ENCODE measurements around the gene DSCAML1.

DNA sequence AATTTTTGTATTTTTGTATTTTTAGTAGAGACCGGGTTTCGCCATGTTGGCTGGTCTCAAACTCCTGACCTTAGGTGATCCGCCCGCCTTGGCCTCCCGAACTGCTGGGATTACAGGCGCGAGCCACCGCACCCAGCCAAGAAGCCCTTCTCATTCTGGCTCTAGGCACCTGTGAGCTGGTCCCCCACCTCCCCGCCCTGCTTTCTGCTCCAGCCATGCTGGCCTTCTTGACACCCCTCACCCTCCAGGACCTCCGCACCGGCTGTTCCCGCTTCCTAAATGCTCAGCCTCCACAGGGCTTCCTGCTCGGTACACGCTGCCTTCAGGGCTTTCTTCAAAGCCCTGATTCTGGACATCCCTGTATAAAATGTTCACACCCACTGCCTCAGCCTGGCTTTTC, 33.1 kb upstream of the DSCAML1 start:
- TF ChIP-seq, protein P1, sequence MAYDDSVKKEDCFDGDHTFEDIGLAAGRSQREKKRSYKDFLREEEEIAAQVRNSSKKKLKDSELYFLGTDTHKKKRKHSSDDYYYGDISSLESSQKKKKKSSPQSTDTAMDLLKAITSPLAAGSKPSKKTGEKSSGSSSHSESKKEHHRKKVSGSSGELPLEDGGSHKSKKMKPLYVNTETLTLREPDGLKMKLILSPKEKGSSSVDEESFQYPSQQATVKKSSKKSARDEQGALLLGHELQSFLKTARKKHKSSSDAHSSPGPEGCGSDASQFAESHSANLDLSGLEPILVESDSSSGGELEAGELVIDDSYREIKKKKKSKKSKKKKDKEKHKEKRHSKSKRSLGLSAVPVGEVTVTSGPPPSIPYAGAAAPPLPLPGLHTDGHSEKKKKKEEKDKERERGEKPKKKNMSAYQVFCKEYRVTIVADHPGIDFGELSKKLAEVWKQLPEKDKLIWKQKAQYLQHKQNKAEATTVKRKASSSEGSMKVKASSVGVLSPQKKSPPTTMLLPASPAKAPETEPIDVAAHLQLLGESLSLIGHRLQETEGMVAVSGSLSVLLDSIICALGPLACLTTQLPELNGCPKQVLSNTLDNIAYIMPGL (CRISPR knock-in tag; IDR thresholded peaks at IDR 0.05) = no peak
- TF ChIP-seq, protein P2, sequence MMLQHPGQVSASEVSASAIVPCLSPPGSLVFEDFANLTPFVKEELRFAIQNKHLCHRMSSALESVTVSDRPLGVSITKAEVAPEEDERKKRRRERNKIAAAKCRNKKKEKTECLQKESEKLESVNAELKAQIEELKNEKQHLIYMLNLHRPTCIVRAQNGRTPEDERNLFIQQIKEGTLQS (CRISPR knock-in tag; conservative IDR thresholded peaks at IDR 0.05) = no peak
- TF ChIP-seq, protein P3, sequence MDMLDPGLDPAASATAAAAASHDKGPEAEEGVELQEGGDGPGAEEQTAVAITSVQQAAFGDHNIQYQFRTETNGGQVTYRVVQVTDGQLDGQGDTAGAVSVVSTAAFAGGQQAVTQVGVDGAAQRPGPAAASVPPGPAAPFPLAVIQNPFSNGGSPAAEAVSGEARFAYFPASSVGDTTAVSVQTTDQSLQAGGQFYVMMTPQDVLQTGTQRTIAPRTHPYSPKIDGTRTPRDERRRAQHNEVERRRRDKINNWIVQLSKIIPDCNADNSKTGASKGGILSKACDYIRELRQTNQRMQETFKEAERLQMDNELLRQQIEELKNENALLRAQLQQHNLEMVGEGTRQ (CRISPR knock-in tag; IDR thresholded peaks at IDR 0.05) = no peak
- TF ChIP-seq, protein P4, sequence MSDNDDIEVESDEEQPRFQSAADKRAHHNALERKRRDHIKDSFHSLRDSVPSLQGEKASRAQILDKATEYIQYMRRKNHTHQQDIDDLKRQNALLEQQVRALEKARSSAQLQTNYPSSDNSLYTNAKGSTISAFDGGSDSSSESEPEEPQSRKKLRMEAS (CRISPR knock-in tag; IDR thresholded peaks at IDR 0.05) = no peak
- TF ChIP-seq RELA (CRISPR knock-in tag; IDR thresholded peaks at IDR 0.05; ENCODE audit: borderline replicate concordance) = no peak
- TF ChIP-seq, protein P5, sequence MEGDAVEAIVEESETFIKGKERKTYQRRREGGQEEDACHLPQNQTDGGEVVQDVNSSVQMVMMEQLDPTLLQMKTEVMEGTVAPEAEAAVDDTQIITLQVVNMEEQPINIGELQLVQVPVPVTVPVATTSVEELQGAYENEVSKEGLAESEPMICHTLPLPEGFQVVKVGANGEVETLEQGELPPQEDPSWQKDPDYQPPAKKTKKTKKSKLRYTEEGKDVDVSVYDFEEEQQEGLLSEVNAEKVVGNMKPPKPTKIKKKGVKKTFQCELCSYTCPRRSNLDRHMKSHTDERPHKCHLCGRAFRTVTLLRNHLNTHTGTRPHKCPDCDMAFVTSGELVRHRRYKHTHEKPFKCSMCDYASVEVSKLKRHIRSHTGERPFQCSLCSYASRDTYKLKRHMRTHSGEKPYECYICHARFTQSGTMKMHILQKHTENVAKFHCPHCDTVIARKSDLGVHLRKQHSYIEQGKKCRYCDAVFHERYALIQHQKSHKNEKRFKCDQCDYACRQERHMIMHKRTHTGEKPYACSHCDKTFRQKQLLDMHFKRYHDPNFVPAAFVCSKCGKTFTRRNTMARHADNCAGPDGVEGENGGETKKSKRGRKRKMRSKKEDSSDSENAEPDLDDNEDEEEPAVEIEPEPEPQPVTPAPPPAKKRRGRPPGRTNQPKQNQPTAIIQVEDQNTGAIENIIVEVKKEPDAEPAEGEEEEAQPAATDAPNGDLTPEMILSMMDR (IDR thresholded peaks at IDR 0.05) = no peak
- TF ChIP-seq, protein P6, sequence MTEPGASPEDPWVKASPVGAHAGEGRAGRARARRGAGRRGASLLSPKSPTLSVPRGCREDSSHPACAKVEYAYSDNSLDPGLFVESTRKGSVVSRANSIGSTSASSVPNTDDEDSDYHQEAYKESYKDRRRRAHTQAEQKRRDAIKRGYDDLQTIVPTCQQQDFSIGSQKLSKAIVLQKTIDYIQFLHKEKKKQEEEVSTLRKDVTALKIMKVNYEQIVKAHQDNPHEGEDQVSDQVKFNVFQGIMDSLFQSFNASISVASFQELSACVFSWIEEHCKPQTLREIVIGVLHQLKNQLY (CRISPR knock-in tag; IDR thresholded peaks at IDR 0.05) = no peak
- TF ChIP-seq, protein P7, sequence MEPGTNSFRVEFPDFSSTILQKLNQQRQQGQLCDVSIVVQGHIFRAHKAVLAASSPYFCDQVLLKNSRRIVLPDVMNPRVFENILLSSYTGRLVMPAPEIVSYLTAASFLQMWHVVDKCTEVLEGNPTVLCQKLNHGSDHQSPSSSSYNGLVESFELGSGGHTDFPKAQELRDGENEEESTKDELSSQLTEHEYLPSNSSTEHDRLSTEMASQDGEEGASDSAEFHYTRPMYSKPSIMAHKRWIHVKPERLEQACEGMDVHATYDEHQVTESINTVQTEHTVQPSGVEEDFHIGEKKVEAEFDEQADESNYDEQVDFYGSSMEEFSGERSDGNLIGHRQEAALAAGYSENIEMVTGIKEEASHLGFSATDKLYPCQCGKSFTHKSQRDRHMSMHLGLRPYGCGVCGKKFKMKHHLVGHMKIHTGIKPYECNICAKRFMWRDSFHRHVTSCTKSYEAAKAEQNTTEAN (CRISPR knock-in tag; IDR thresholded peaks at IDR 0.05) = no peak
- TF ChIP-seq TEAD4 (CRISPR knock-in tag; IDR thresholded peaks at IDR 0.05) = no peak
- no peak for TF ChIP-seq NR2C2 (CRISPR knock-in tag; IDR thresholded peaks at IDR 0.05)
